GM19035 (cell line): ENCODE data around the gene DBNDD1.
"Not testable (repeated sequence)": the region's sequence is repeated elsewhere in the genome, so short reads cannot be mapped to it uniquely, and the experiment has no call there.

Source experiments
- ATAC-seq: cut with Tn5 transposase; IDR thresholded peaks from one replicate; pipeline ENCODE4 v1.9.1; 2021; ENCODE audit not compliant: unreplicated experiment

The DBNDD1 gene

DNA sequence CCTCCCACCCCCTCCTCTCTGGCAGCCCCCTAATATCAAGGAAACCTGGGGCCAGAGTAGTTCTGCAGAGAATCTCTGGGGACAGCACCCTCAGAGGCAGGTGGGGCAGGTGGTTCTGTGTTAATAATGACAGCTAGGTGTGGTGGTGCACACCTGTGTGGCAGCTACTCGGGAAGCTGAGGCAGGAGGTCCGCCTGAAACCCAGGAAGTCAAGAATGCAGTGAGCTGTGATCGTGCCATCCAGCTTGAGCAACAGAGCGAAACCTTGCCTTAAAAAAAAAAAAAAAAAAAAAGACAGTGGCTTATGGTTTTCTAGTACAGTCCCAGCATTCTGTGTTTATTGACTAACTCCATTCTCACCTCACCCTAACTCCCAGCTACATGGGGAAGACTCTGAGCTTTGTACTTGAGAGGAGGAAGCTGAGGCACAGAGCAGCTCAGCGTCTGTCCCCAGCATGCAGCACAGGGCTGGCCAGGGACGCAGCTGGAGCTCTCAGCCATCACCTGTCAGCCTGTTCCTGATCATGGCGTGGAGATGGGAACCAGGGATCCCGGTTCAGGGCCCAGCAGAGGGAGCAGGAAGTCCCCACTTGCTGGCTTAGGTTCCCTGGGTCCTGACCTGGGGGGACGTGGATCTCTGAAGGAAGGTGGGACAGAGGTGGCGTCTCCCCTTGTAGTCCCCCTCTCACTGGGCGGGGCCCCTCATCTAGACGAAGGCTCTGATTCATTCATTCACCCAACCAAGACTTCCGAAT lies 6.1 kb downstream of the DBNDD1 start:
- ATAC-seq = no peak

DNA sequence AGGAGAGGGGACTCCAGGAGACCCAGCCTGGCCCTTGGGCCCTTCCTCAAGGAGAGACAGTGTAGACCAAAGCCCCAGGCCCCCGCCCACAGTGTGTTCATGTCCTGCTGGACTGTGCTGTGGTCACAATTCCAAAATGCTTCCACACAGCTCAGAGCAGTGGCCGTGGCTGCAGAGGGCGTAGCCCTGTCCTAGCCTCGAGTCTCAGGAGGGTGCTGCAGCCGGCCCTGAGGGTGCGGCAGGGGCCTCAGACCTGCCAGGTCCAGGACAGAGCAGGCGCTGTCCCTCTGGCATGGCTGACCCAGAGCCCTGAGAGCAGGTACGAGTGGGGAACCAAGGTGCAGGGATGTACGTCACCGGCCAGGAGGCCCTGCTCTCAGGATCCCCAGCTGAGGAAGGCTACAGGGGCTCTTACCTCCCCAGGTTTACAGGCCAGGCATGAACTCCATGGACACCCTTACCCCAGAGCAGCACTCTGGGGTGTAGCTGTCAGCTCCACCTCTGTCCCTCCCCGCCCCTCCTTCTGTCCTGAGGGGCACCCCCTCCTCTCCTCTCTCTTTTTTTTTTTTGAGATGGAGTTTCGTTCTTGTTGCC lies 7.3 kb downstream of the DBNDD1 start:
- ATAC-seq = no peak

GRCh38 chr16:90011508-90011819 lies 7.8 kb downstream of the DBNDD1 start:
- no peak for ATAC-seq

GRCh38 chr16:90010676-90011507 lies 8.4 kb downstream of the DBNDD1 start:
- ATAC-seq = no peak

GRCh38 chr16:90009172-90009899 lies 9.9 kb downstream of the DBNDD1 start:
- ATAC-seq = no peak

DNA sequence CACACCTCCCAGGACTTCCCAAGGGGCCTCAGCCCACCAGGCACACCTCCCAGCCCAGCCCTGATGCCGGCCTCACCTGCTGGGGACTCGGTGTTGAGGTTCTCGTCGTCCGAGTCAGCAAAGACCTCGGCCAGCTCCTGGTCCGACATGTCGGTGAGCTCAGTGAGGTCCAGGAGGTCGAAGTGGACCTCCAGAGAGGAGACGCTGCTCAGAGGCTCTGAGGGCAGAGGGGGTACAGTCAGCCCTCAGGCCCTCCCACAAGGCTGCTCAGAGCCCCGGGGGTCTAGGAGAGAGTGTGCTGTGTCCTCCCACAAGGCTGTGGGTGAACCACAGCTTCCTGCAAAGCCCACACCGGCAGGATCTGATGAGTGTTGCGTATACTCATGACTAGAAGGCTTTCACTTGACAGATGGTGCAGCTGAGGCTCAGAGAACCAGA lies 10.5 kb downstream of the DBNDD1 start:
- ATAC-seq = no peak

DNA sequence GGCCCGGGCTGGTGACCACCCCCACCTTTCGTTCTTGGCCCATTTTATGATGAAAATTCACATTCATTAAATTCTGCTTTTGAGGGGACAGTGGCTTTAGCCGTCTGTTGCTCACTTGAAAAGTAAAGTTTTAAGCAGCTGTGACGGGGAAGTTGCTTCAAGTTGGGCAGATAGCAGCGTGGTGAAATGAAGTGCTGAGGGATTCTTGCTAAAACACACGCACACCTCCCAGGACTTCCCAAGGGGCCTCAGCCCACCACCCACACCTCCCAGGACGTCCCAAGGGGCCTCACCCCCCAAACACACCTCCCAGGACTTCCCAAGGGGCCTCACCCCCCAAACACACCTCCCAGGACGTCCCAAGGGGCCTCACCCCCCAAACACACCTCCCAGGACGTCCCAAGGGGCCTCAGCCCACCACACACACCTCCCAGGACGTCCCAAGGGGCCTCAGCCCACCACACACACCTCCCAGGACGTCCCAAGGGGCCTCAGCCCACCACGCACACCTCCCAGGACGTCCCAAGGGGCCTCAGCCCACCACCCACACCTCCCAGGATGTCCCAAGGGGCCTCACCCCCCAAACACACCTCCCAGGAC lies 11.5 kb downstream of the DBNDD1 start:
- ATAC-seq = not testable (repeated sequence)

DNA sequence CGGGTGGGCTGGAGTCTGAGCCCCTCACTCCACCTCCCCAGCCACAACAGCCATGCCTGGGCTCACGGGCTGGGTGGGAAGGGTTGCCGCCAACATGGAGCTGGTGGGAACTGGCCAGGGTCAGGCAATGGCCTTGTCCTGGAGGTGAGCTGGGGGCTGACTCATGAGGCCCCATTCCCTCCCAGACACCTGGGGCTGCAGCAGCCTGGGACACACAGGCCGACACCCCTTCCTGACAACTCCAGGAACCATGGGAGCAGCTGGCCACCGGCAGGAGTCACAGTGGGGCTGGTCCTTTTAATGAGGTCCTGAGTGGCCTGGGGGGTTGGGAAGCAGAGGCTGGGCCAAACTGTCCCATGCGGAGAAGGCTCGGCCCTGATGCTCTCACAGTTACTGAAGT lies 12.2 kb downstream of the DBNDD1 start:
- ATAC-seq = no peak

DNA sequence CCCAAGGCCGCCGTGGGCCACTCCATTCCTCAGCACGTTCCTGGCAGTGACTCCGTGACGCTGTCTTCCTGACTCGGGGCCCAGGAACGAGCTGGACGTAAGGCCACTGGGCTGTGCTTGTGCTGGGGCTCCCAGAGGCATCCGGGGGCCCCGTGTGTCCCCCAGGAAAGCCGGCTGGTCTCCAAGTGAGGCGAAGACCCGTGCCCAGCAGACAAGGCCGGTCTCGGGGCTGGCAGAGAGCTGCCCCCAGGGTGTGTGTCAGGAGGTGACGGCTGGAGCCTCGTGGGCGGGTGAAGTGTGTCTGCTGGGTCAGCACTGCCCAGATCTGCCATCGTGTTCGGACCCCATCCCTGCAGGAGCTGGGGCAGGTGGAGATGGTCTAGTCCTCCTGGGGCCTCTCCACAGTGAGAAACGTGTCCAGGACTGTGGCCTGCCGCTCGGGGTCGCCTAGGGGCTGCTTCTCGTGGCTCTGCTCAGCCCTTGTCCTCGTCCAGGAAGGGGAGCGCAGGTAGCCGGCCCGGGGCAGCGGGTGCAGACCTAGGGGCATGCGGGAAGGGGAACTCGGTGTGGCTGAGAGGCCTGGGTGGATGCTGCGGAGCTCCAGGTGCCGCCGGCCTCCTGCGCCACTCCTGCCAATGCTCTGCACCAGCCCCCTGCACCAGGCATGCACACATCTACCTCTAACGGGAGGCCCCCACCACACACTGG lies 13.1 kb downstream of the DBNDD1 start:
- ATAC-seq = no peak

DNA sequence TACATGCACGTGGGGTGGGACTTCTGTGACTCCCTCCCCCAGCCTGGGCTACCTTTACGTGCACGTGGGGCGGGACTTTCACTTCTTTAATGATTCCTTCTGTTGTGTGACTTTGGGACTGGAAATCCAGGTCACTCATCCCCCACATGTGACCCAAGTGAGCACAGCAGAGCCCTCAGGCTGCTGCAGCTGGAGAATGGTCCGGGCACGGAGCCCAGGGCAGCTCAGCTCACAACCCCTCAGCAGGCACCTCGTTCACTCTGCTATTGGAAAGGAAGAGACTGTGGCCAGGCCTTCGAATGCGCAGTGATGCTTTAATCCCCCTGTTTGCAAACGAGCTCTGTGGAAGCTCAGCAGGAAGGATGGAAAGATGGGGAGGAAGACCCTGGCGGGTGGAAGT lies 14.7 kb downstream of the DBNDD1 start:
- no peak for ATAC-seq

GRCh38 chr16:90002759-90003158 lies 16.5 kb downstream of the DBNDD1 start:
- ATAC-seq = no peak

DNA sequence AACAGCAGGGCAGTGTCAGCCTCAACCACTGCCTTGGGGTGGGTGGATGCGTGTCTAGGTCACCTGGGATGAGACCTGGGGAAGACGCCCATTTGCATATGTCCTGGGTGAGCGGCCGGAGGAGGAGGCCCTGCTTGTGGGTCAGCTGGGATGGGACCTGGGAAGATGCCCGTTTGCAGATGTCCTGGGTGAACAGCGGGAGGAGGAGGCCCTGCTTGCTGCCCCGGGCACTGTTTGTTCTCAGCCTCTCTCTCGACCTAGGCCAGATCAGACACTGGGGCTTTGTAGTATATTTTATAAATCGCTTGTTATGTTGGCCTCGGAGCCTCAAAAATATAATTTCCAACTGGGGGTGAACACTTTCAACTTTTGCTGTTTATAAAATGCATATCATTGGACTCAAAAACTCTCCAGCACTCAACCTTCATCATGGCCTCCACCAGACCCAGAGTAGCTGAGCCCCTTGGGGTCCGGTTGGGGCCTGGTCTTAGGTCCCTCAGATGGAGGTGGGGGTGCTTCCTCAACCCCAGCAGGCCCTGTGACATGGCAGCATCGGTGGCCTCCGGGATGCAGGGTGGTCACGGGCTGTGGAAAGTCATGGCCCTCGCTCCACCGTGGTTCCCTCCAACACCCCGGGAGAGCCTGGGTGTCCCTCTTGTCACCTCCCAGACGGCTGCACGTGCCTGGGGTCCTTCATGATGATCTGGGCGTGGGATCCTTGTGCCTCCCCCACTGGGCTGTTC lies 17.3 kb downstream of the DBNDD1 start:
- no peak for ATAC-seq

- no peak for ATAC-seq
These were observed 18.4 kb downstream of the DBNDD1 start for GRCh38 chr16:90000733-90001427.

GRCh38 chr16:89999831-90000574 lies 19.3 kb downstream of the DBNDD1 start:
- ATAC-seq = no peak

DNA sequence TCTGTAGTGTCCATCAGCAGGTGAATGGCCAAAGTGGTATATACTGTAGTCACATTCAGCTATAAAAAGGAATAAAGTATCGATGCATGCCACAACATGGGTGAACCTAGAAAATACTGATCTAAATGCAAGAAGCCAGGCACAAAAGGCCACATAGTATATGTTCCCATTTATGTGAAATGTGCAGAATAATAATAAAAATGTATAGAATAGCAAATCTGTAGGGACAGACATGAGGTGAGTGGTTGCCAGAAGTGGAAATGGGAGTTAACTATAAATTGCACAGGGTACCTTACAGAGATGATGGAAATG lies 23.1 kb downstream of the DBNDD1 start:
- ATAC-seq = no peak

DNA sequence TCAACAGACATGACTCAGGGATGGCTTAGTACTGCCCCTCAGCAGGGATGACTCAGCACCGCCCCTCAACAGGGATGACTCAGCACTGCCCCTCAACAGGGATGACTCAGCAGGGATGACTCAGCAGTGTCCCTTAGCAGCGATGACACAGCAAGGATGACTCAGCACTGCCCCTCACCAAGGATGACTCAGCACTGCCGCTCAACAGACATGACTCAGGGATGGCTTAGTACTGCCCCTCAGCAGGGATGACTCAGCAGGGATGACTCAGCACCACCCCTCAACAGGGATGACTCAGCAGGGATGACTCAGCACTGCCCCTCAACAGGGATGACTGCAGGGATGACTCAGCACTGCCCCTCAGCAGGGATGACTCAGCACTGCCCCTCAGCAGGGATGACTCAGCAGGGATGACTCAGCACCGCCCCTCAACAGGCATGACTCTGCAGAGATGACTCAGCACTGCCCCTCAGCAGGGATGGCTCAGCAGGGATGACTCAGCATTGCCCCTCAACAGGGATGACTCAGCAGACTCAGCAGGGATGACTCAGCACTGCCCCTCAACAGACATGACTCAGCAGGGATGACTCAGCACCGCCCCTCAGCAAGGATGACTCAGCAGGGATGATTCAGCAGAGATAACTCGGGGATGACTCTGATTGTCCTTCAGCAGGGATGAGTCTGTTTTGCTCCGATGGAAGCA lies 23.6 kb downstream of the DBNDD1 start:
- ATAC-seq = not testable (repeated sequence)

DNA sequence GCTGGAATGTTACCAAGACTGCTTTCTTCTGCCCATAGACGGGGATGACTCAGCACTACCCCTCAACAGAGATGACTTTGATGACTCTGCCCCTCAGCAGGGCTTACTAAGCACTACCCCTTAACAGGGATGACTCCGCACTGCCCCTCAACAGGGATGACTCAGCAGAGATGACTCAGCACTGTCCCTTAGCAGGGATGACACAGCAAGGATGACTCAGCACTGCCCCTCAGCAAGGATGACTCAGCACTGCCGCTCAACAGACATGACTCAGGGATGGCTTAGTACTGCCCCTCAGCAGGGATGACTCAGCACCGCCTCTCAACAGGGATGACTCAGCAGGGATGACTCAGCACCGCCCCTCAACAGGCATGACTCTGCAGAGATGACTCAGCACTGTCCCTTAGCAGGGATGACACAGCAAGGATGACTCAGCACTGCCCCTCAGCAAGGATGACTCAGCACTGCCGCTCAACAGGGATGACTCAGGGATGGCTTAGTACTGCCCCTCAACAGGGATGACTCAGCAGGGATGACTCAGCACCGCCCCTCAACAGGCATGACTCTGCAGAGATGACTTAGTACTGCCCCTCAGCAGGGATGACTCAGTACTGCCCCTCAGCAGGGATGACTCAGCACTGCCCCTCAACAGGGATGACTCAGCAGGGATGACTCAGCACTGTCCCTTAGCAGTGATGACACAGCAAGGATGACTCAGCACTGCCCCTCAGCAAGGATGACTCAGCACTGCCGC lies 24.4 kb downstream of the DBNDD1 start:
- not testable (repeated sequence) for ATAC-seq
